ENCODE results near the gene OR52W1. TPM values are rescaled to one million over a fixed set of nuclear protein-coding genes. Genes with fewer than 3 reads are reported as not detected.

Gene OR52W1
- total and polyA plus RNA-seq, 12 donors = not detected

DNA sequence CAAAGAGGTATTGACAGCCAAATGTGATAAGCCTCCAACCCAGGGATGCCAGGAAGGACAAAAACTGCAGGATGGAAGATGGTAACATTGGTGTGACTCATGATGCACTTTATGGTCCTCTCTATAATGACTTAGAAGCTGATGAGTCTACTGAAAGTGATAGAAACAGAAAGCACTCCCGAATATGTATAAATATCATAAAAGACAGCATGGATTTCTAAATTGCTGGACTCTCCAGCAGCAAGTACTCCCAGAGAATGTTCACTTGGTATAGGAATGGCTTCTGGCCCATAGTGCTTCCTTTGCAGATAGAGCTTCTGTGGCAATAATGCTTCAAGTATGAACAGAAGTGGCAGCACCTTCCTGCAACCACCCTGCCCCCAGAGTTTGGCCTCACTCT lies 28.8 kb upstream of the OR52W1 start, which contains the start of gene OR52B2:
Gene OR52B2 (minus strand): TSS at position 101 of the 400 bp plus-strand sequence. CDS start 0 bp downstream, at position 101.
- Histone ChIP-seq H3K4me3 (no peak within 1 kb of the TSS), H3K27me3 (no peaks in the 10 kb centered on the region), H3K9me3 (replicated peaks in 1 of 3) (no peaks in the 10 kb centered on the region), H3K27ac (no peak within 1 kb of the TSS), H3K36me3 (replicated peaks in 1 of 2) (no peaks in the 10 kb centered on the region), H3K4me1 (replicated peaks in 1 of 2) (no peaks in the 10 kb centered on the region)
- intact Hi-C loops (cut with DNase I) = no loop called here
- TF ChIP-seq CTCF (IDR thresholded peaks at IDR 0.05) = no peak
- TF ChIP-seq POLR2A (IDR thresholded peaks at IDR 0.05) = no peak
- DNase-seq = no peak
- WGBS, 4 donors = 54 to 79% (median 67%) methylated on average over 1 of the region's 1 CpG

DNA sequence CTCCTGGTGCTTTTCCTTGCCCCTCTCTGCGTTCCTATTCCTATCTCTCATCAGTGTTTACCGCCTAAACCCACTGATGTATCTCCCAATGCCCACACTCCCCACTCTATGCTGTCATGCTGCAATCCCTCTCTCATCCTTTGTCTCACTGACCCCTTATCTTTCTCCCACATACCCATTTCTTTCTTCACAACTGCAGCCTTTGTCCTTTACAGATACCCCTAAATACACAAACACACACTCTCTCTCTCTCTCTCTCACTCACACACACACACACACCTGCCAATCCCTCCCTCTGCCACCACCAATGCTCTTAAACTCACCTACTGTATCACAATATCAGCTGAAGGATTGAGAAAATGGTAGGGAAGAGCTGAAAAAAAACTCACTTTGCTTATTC lies 23.6 kb upstream of the OR52W1 start:
- intact Hi-C loops (cut with DNase I) = no loop called here
- Histone ChIP-seq H3K27ac (no peak overlapping the region), H3K4me1 (replicated peaks in 1 of 2) (no peaks in the 10 kb centered on the region), H3K27me3 (no peaks in the 10 kb centered on the region), H3K36me3 (replicated peaks in 1 of 2) (no peaks in the 10 kb centered on the region), H3K9me3 (replicated peaks in 1 of 3) (no peaks in the 10 kb centered on the region), H3K4me3 (no peak overlapping the region)
- WGBS, 4 donors = 52 to 73% (median 62%) methylated on average over 2 of the region's 2 CpGs
- TF ChIP-seq CTCF (IDR thresholded peaks at IDR 0.05) = no peak
- no peak for TF ChIP-seq POLR2A (IDR thresholded peaks at IDR 0.05)
- no peak for DNase-seq

DNA sequence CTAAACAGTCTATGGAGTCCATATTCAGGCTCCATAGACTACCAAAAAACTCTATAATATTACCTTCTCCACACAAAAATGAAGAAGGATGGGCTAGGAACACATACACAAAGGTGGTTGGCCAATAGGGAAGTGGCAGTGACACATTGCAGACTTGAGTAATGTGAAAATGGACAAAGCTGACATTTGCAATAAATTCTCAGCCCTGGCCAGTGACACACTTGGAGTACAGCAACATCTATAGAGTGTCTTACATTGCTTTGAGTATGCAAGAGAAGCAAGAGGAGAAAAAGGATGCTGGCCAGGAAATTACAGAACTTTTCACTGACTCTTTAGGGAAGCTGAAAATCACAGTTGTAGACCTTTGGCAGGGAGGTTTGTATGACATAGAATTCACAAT lies 7.3 kb upstream of the OR52W1 start:
- intact Hi-C loops (cut with DNase I) = no loop called here
- Histone ChIP-seq H3K9me3 (replicated peaks in 1 of 3) (no peaks in the 10 kb centered on the region), H3K4me1 (replicated peaks in 1 of 2) (no peaks in the 10 kb centered on the region), H3K27me3 (no peaks in the 10 kb centered on the region), H3K36me3 (replicated peaks in 1 of 2) (no peaks in the 10 kb centered on the region), H3K4me3 (no peak overlapping the region), H3K27ac (no peak overlapping the region)
- no peak for DNase-seq
- TF ChIP-seq POLR2A (IDR thresholded peaks at IDR 0.05) = no peak
- no peak for TF ChIP-seq CTCF (IDR thresholded peaks at IDR 0.05)

DNA sequence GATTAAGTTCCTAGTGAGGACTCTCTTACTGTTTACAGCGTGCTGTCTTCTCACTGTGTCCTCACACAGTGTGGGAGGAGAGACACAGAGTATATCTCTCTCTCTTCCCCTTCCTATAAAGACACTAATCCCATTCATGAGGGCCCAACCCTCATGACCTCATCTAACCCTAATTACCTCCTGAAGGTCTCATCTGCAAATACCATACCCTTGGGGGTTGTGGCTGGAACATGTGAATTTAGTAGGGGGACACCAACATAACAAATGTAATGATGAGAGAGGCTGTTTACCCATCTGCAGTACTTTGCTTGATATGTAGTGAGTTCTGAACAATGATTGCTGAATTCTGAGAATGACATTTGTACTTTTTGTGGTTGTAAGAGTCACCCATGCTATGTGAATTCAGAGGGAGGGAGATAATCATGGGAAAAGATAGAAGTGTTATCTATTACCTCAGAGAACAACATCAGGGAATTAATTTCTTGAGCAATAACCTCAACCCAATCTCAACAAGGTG lies 4.9 kb upstream of the OR52W1 start:
- H3K27me3 ChIP-seq = no peaks in the 10 kb centered on the region
- WGBS, 4 donors = 67 to 90% (median 80%) methylated on average over 1 of the region's 1 CpG
- intact Hi-C loops (cut with DNase I) = no loop called here
- no peak overlapping the region for H3K4me3 ChIP-seq
- H3K27ac ChIP-seq = no peak overlapping the region
- H3K9me3 ChIP-seq (replicated peaks in 1 of 3) = no peaks in the 10 kb centered on the region
- H3K4me1 ChIP-seq (replicated peaks in 1 of 2) = no peaks in the 10 kb centered on the region
- H3K36me3 ChIP-seq (replicated peaks in 1 of 2) = no peaks in the 10 kb centered on the region
- no peak for DNase-seq
- TF ChIP-seq POLR2A (IDR thresholded peaks at IDR 0.05) (no peak), CTCF (IDR thresholded peaks at IDR 0.05) (no peak)

All from adrenal gland (tissue), 12 donors.